Stomach (tissue), 4 donors: Measurements from ENCODE around the gene CFAP46.

Experiments
- EP300 ChIP-seq: sonication (generic); formaldehyde crosslinking; IDR thresholded peaks from one replicate; pipeline ENCODE4 v1.6.1; 2017; ENCODE audit warnings: antibody characterized with exemption
- POLR2A ChIP-seq, 4 donors: fragments of 450-650 bp; IDR thresholded peaks; one replicate each; pipeline ENCODE4 v1.6.1; 2016; ENCODE audit warnings: antibody characterized with exemption in 4 of 4, control low read depth in 2 of 4, mild to moderate bottlenecking in 1 of 4, moderate library complexity in 1 of 4
- POLR2AphosphoS5 ChIP-seq, 3 donors: sonication (generic); formaldehyde crosslinking; IDR thresholded peaks; one replicate each; pipeline ENCODE4 v1.6.1; 2016; ENCODE audit warnings: antibody characterized with exemption in 3 of 3
- TF ChIP-seq, protein P1 (sequence below), 7 experiments: fragments of 450-650 bp in 4 of 7; fragments of 200-600 bp in 3 of 7; sonication (generic) in 3 of 7; IDR thresholded peaks; one replicate each; pipeline ENCODE4 v1.5.1; 2016 to 2019; ENCODE audit warnings: antibody characterized with exemption in 7 of 7, control low read depth in 2 of 7, mild to moderate bottlenecking in 1 of 7

GRCh38 chr10:132970641-132971438 is 28.5 kb upstream of the CFAP46 start:
- TF ChIP-seq, protein P1, sequence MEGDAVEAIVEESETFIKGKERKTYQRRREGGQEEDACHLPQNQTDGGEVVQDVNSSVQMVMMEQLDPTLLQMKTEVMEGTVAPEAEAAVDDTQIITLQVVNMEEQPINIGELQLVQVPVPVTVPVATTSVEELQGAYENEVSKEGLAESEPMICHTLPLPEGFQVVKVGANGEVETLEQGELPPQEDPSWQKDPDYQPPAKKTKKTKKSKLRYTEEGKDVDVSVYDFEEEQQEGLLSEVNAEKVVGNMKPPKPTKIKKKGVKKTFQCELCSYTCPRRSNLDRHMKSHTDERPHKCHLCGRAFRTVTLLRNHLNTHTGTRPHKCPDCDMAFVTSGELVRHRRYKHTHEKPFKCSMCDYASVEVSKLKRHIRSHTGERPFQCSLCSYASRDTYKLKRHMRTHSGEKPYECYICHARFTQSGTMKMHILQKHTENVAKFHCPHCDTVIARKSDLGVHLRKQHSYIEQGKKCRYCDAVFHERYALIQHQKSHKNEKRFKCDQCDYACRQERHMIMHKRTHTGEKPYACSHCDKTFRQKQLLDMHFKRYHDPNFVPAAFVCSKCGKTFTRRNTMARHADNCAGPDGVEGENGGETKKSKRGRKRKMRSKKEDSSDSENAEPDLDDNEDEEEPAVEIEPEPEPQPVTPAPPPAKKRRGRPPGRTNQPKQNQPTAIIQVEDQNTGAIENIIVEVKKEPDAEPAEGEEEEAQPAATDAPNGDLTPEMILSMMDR (IDR thresholded peaks at IDR 0.05) = no peak
- TF ChIP-seq POLR2AphosphoS5 (IDR thresholded peaks at IDR 0.05) (no peak), POLR2A (IDR thresholded peaks at IDR 0.05) (no peak), EP300 (no peak)
